Measurements from ENCODE around the gene CBFB.

CBFB gene

DNA sequence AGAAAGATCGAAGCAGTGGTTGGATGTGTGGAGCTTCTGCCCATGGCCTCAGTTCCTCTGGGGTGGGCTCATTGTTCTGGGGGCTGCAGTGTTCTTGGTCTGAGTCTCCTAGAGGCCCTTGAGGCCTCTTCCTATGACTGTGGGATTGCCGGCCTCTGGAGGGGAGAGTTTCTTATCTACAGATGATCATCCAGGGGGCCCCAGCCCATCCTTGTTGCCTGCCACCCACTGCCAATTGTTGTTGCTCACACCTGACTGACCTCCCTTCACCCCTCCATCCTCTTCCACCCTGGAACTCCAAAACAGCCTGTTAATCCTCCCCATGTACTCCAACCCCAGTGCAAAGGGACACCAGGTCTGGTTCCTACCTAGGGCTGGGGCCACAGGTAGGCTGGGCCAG lies 116.0 kb downstream of the CBFB start:
- no peaks in the 10 kb centered on the region for H3K9me3 Mint-ChIP-seq
- ATAC-seq (replicated peaks; ENCODE audit: extremely low read depth, poor library complexity, severe bottlenecking) (no peak), DNase-seq (ENCODE audit: low spot score in 2 of 2) (no peak)
- H3K4me1 Mint-ChIP-seq: no peaks in the 10 kb centered on the region
- no peak overlapping the region for H3K27ac Mint-ChIP-seq (ENCODE audit: low read depth)
- peaks cover 26% of the 10 kb centered on the region for H3K36me3 Mint-ChIP-seq (ENCODE audit: insufficient read depth)
- no peak overlapping the region for H3K4me3 Mint-ChIP-seq
- H3K27me3 Mint-ChIP-seq: no peaks in the 10 kb centered on the region

DNA sequence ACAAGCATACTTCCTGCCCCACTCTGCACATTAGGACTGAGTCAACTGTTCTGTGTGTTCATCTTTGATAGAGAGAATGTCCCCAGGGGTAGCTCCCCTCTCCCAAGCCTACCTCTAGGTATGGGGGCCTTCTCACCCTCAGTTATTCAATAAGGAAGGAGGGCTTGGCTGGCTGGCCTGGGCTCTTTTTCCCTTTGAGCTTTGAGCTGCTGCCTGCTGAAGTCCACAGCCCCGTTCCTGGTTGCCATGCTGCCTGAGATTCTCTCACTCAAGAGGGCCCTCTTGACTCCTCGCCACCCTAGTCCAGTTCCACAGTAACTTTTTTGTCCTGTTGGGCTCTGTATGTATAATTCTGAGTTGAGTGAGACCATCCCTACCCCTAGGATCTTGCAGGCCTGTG lies 116.8 kb downstream of the CBFB start:
- Mint-ChIP-seq H3K27me3 (no peaks in the 10 kb centered on the region), H3K36me3 (ENCODE audit: insufficient read depth) (peaks cover 20% of the 10 kb centered on the region), H3K4me1 (no peaks in the 10 kb centered on the region), H3K4me3 (no peak overlapping the region), H3K27ac (ENCODE audit: low read depth) (no peak overlapping the region), H3K9me3 (no peaks in the 10 kb centered on the region)
- DNase-seq (ENCODE audit: low spot score in 2 of 2) (no peak), ATAC-seq (replicated peaks; ENCODE audit: extremely low read depth, poor library complexity, severe bottlenecking) (no peak)

GRCh38 chr16:67146523-67147357 lies 117.8 kb downstream of the CBFB start:
- no peak for DNase-seq (ENCODE audit: low spot score in 2 of 2)
- Mint-ChIP-seq H3K9me3 (no peaks in the 10 kb centered on the region), H3K4me1 (peaks cover 9% of the 10 kb centered on the region), H3K4me3 (no peak overlapping the region), H3K27ac (ENCODE audit: low read depth) (no peak overlapping the region), H3K36me3 (ENCODE audit: insufficient read depth) (peaks cover 18% of the 10 kb centered on the region), H3K27me3 (no peaks in the 10 kb centered on the region)
- no peak for ATAC-seq (replicated peaks; ENCODE audit: extremely low read depth, poor library complexity, severe bottlenecking)

GRCh38 chr16:67147437-67148140 lies 118.6 kb downstream of the CBFB start:
- H3K27me3 Mint-ChIP-seq: no peaks in the 10 kb centered on the region
- H3K36me3 Mint-ChIP-seq (ENCODE audit: insufficient read depth): peaks cover 18% of the 10 kb centered on the region
- H3K9me3 Mint-ChIP-seq: no peaks in the 10 kb centered on the region
- H3K4me3 Mint-ChIP-seq: no peak overlapping the region
- H3K4me1 Mint-ChIP-seq: peaks cover 12% of the 10 kb centered on the region
- no peak for DNase-seq (ENCODE audit: low spot score in 2 of 2)
- no peak overlapping the region for H3K27ac Mint-ChIP-seq (ENCODE audit: low read depth)
- ATAC-seq (replicated peaks; ENCODE audit: extremely low read depth, poor library complexity, severe bottlenecking): no peak

DNA sequence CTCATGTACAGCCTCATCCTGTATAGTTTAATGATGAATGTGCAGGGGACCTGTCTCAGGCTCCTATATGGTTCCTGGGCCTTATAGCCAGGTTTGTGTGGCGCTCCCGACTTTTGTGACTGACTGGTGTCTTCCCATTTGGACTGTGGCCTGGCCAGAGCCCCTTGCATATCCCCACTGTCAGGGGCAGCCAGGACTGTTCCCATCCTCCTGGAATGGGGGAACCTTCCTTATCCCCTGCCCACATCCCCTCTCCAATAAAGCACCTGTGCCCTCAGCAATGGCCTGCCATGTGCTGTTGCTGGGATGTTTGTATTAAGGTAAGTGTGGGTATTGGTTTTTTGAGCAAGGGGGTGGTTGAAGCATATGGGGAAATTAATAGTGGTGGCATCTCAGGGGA lies 119.3 kb downstream of the CBFB start:
- Mint-ChIP-seq H3K27me3 (no peaks in the 10 kb centered on the region), H3K4me1 (peaks cover 18% of the 10 kb centered on the region), H3K36me3 (ENCODE audit: insufficient read depth) (peaks cover 18% of the 10 kb centered on the region), H3K27ac (ENCODE audit: low read depth) (no peak overlapping the region), H3K4me3 (no peak overlapping the region), H3K9me3 (no peaks in the 10 kb centered on the region)
- DNase-seq (ENCODE audit: low spot score in 2 of 2): no peak
- ATAC-seq (replicated peaks; ENCODE audit: extremely low read depth, poor library complexity, severe bottlenecking): no peak

DNA sequence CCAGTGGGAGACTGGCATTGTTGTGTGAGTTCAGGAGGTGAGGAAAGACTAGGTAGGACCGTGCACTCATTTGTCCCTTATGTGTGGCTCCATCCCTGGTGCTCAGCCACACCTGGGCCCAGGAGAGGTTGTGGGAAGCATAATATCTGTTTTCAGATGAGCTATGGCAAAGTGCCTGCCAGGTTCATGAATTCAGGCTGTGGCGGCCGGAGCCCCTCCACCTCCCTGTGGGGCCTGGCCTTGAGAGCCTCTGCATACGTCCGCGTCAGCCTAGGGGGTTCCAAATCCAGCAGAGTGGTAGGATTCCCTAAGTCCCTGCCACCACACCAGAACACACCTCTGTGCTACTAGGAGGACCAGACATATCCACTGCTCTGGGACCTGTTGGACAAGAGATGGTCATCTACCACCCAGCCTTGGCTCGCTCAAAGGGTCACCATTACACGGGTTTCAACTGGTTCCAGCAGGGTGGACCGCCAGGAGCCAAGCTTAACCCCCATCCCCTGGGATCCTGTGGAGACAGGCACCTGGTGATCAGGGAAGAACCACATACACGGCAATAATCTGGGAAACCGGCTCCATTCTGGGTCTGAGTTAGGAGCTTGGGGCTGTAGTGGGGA lies 119.8 kb downstream of the CBFB start:
- Mint-ChIP-seq H3K9me3 (no peaks in the 10 kb centered on the region), H3K36me3 (ENCODE audit: insufficient read depth) (peaks cover 18% of the 10 kb centered on the region), H3K27ac (ENCODE audit: low read depth) (peak overlapping the region; percentile 69), H3K4me3 (peak overlapping the region; percentile 68), H3K4me1 (peaks cover 23% of the 10 kb centered on the region), H3K27me3 (no peaks in the 10 kb centered on the region)
- DNase-seq (ENCODE audit: low spot score in 2 of 2) (no peak), ATAC-seq (replicated peaks; ENCODE audit: extremely low read depth, poor library complexity, severe bottlenecking) (no peak)

DNA sequence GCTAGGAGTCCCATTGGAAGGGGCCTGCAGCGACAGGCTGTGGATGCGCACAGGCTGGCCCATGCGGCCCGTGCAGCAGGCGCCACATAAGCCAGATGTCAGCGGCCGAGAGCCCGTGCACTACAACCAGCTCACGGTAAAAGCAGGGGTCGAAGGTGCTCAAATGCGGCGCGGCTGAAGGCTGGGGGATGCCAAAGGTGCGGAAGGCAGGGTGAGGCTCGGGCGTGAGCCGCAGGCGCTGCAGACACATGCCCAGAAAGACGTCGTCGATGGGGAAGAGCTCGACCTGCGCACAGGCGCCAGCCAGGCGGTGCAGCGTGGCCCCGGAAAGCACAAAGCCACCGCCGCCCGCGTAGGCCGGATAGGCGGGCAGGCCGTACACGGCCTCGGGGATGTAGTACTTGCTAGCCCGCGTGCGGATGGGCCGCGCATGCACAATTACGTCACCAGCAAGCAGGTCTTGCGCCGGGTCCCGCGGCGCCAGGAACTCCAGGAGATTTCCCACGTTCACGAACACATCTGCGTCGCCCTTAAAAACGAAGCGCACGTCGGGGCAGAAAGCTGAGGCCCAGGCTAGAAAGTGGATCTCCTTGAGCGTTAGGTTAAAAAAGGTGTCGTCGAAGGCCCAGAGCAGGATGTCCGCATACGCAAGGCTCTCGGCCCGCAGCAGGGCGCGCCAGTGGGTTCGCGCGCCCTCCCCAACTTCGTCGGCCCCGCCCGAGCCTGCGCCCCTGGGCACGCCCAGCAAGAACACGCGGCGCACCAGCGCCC lies 120.5 kb downstream of the CBFB start:
- ATAC-seq (replicated peaks; ENCODE audit: extremely low read depth, poor library complexity, severe bottlenecking) (no peak), DNase-seq (ENCODE audit: low spot score in 2 of 2) (no peak)
- peaks cover 18% of the 10 kb centered on the region for H3K36me3 Mint-ChIP-seq (ENCODE audit: insufficient read depth)
- peak overlapping the region; percentile 68 for H3K4me3 Mint-ChIP-seq
- H3K9me3 Mint-ChIP-seq: no peaks in the 10 kb centered on the region
- peaks cover 27% of the 10 kb centered on the region for H3K4me1 Mint-ChIP-seq
- H3K27me3 Mint-ChIP-seq: no peaks in the 10 kb centered on the region
- H3K27ac Mint-ChIP-seq (ENCODE audit: low read depth): peak overlapping the region; percentile 69

DNA sequence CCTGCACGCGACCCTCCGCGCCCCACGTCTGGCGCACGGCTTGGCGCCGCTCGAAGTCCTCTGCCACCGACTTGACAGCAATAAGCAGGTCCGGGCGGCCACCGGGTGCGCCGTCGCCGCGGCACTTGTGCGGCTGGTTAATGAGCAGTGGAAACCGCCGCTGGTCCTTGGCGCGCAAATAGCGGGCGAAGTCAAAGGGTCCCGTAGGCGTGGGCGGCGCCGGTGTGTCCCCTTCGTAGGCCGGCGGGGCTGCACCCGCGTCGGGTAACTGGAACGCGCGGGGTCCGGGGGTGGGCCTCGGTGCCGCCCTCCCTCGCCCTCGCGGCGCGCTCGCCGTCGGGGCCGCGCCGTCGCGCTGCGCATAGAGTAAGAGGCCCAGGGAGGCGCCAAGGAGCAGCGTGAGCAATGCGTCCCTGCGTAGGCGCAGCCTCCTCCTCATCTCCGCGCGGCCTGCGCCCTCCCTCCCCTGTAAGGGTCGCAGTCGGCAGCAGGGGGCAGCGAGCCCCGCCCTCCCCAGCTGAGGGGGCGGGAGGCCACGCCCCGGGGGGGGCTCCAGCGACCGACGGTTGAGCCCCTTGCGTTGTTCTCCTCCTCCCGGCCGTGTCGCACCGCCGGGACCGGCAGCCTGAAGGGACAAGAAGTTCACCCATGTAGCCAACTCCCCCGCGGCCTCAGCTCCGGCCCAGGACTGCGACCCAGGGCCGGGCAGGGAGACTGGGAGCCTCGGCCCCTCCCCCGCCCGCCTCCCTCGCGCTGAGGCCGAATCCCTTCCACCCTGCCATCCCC lies 121.3 kb downstream of the CBFB start:
- ATAC-seq (replicated peaks; ENCODE audit: extremely low read depth, poor library complexity, severe bottlenecking) (peak; percentile 48), DNase-seq (ENCODE audit: low spot score in 2 of 2) (no peak)
- peaks cover 14% of the 10 kb centered on the region for H3K36me3 Mint-ChIP-seq (ENCODE audit: insufficient read depth)
- no peak overlapping the region for H3K27ac Mint-ChIP-seq (ENCODE audit: low read depth)
- peak overlapping the region; percentile 76 for H3K4me3 Mint-ChIP-seq
- peaks cover 27% of the 10 kb centered on the region for H3K4me1 Mint-ChIP-seq
- H3K9me3 Mint-ChIP-seq: no peaks in the 10 kb centered on the region
- H3K27me3 Mint-ChIP-seq: no peaks in the 10 kb centered on the region

Measured in central memory CD8-positive, alpha-beta T cell (primary cell).